PC-9 (cell line): Measurements from ENCODE around the gene GK.

Source experiments
- CTCF ChIP-seq: fragments of 200-600 bp; sonication (generic); conservative IDR thresholded peaks from 2 replicates; pipeline ENCODE4 v1.6.1; 2017; ENCODE audit warnings: mixed run types, antibody characterized with exemption, mild to moderate bottlenecking, moderate library complexity
- EZH2 ChIP-seq: fragments of 200-600 bp; sonication (generic); IDR thresholded peaks from 2 replicates; pipeline ENCODE4 v1.8.0; 2017; ENCODE audit warnings: antibody characterized with exemption, low read depth

- no peak for TF ChIP-seq EZH2
- no peak for TF ChIP-seq CTCF
Observed at GRCh38 chrX:30618160-30618765, 35.0 kb upstream of the GK start.
